Right lobe of liver (tissue), 6 donors: ENCODE measurements around the gene PFDN2. TPM values are rescaled to one million over a fixed set of nuclear protein-coding genes. Genes with fewer than 3 reads are reported as not detected.

Experiments used
- ATAC-seq, 4 donors: fragments of 200-7000 bp; cut with Tn5 transposase; one replicate each; pipeline ENCODE4 v1.9.1; 2020; ENCODE audit warnings: mild to moderate bottlenecking in 4 of 4, moderate library complexity in 4 of 4
- DNase-seq, 3 donors: peaks; one replicate each; pipeline ENCODE4 v3.0.0-alpha.2; 2020
- H3K27ac ChIP-seq, 3 donors: fragments of 200-600 bp; one replicate each; pipeline ENCODE4 v1.8.0; 2022
- H3K27me3 ChIP-seq, 2 donors: fragments of 200-600 bp; one replicate each; pipeline ENCODE4 v1.8.0; 2022
- H3K36me3 ChIP-seq, 4 donors: fragments of 200-600 bp; sonication (generic) in 1 of 4; one replicate each; pipeline versions ENCODE4 v1.5.1 to v1.8.0; 2017 to 2022; ENCODE audit warnings: control low read depth in 1 of 4
- H3K4me1 ChIP-seq, 4 donors: fragments of 200-600 bp; sonication (generic) in 1 of 4; one replicate each; pipeline versions ENCODE4 v1.5.1 to v1.8.0; 2017 to 2022; ENCODE audit warnings: control low read depth in 1 of 4
- H3K4me3 ChIP-seq, 3 donors: fragments of 200-600 bp; one replicate each; pipeline ENCODE4 v1.8.0; 2022
- H3K9me3 ChIP-seq, 4 donors: fragments of 200-600 bp; sonication (generic) in 1 of 4; one replicate each; pipeline versions ENCODE4 v1.5.1 to v1.8.0; 2017 to 2022; ENCODE audit warnings: control low read depth in 1 of 4
- CTCF ChIP-seq, 4 donors: fragments of 200-600 bp in 3 of 4; fragments of 450-650 bp in 1 of 4; IDR thresholded peaks; one replicate each; pipeline versions ENCODE4 v1.5.1 to v1.8.0; 2016 to 2022; ENCODE audit warnings: antibody characterized with exemption in 4 of 4, mild to moderate bottlenecking in 2 of 4
- POLR2A ChIP-seq: fragments of 450-650 bp; IDR thresholded peaks from one replicate; pipeline ENCODE4 v1.6.1; 2017; ENCODE audit warnings: antibody characterized with exemption, mild to moderate bottlenecking
- WGBS: methylation state at CpG from one replicate; pipeline ENCODE4 v1.1.6; 2018; ENCODE audit warnings: low coverage, low lambda C conversion rate; ENCODE audit not compliant: insufficient coverage; ENCODE audit errors: missing lambda C conversion rate; 5-methylcytosine and 5-hydroxymethylcytosine counted together
- intact Hi-C, 2 donors: fragments of 100-400 bp; cut with DNase I; formaldehyde crosslinking; loops; one replicate each; pipeline versions ENCODE4 v1.11.2 to v1.14.1; 2022
- total RNA-seq, 6 experiments: library from RNA; depleted of rRNA in 2 of 6; stranded (reverse); fragments of >200 nt in 2 of 6; fragmentation: NEBNext Ultra II Directional in 3 of 6; extraction: Animal tissue kit (Norgen Biotek cat#: 25700) in 3 of 6; gene quantifications; one replicate each; pipeline versions ENCODE4 v1.1.0 to v1.2.4, GENCODE V29; 2016 to 2023
- donor health status: DM: no; HTN: yes; CAD: no.
- donor health status: DM: no; HTN: no; CAD: no.
- donor health status: DM: no; HTN: no; CAD: no.
- donor health status: DM: no; HTN: yes; CAD: no.
- donor health status: DM: no; HTN: yes; CAD: no.

Gene PFDN2
- total RNA-seq, 6 experiments from 2014 or later: 16.6 to 37.5 (median 25.8) TPM

GRCh38 chr1:161083748-161084596, 33.9 kb downstream of the PFDN2 start:
- ATAC-seq: no peak
- Histone ChIP-seq H3K9me3 (no peaks in the 10 kb centered on the region), H3K36me3 (no peaks in the 10 kb centered on the region), H3K4me1 (no peaks in the 10 kb centered on the region), H3K27me3 (no peaks in the 10 kb centered on the region), H3K4me3 (no peak overlapping the region), H3K27ac (no peak overlapping the region)
- intact Hi-C loops: no loop called here
- TF ChIP-seq POLR2A: no peak
- no peak for TF ChIP-seq CTCF (IDR thresholded peaks at IDR 0.05)
- DNase-seq: no peak
- 64% methylated on average over 2 of the region's 10 CpGs for WGBS

DNA sequence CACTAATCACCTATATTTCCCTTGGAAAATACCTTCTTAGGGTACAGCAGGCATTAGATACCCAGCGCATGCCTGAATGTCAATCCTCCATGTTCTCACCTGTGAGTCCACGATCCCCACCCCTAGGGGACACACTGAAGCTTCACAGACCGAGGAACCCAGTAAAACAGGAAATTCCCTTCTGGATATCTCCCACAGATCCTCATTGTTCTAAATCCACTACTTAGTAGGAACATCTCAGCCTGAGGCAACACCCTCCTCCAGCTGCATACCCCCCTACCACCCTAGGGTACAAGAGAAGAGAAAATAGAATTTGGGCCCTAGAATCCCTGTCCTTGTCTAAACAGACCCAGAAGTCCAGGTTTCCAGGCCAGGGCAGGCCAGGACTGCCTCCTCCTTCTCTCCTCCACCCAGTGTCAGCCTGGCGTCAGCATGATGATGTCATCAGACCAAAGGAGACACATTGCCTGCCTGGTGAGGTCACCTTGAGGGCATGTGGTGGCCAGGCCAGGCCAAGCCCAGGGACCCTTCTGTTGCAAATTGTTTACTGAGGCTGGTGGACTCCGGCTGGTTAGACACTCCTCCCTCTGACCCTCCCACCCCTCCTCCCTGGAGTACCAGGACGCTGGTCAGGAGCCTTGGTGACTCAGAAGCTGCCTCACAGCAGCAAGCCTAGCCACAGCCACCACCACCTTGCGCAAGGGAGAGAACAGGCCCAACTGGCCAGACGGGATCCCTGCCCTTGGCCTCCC, 34.7 kb downstream of the PFDN2 start:
- Histone ChIP-seq H3K36me3 (no peaks in the 10 kb centered on the region), H3K4me1 (no peaks in the 10 kb centered on the region), H3K9me3 (no peaks in the 10 kb centered on the region), H3K4me3 (no peak overlapping the region), H3K27ac (no peak overlapping the region), H3K27me3 (no peaks in the 10 kb centered on the region)
- 47% methylated on average over 5 of the region's 8 CpGs for WGBS
- intact Hi-C loops: no loop called here
- TF ChIP-seq CTCF (IDR thresholded peaks at IDR 0.05): no peak
- no peak for TF ChIP-seq POLR2A
- peak; percentile 40 to 90 (median 60) for ATAC-seq
- peak in 1 of 3 donors; percentile 70 for DNase-seq

DNA sequence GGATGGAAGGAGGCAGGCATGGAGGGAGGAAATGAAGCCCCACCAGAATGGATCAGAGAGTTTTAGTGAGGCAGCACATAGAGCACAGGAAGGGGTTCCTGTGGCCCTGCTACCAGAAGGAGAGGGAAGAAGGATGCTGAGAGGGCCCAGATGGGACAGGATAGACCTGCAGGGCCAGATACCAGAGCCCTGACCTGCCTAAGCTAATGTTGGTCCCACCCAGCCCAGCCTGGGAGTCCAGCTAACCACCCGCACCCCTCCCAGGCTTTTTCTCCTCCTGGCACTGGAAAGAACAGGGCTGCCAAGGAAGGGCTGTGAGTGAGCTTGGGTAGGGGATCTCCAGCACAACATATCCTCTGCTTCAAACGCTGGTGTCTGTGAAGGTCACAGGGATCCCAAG, 35.4 kb downstream of the PFDN2 start:
- no peak for ATAC-seq
- Histone ChIP-seq H3K9me3 (no peaks in the 10 kb centered on the region), H3K36me3 (no peaks in the 10 kb centered on the region), H3K27ac (no peak overlapping the region), H3K27me3 (no peaks in the 10 kb centered on the region), H3K4me3 (no peak overlapping the region), H3K4me1 (no peaks in the 10 kb centered on the region)
- intact Hi-C loops: no loop called here
- no peak for TF ChIP-seq POLR2A
- no peak for TF ChIP-seq CTCF (IDR thresholded peaks at IDR 0.05)
- DNase-seq: no peak
- WGBS: no CpG with 5 or more reads among the region's 2 CpGs

DNA sequence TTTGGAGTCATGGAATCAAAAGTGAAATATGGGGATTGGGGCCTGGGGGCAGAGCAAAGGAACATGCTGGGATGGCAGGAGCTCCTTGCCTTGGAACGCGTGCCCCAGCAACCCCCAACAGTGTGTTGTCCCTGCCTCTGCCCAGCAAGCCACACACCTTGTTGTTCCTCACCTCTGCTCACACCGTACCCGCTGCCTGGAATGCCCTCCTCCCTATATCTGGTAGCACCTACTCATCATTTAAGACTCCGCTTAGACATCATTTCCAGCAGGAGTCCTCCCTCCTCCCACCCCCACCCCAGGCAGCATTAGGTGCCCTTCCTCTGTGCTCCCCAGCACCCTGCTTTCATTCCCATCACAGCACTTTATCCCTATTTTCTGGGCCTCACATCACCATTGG, 36.3 kb downstream of the PFDN2 start:
- Histone ChIP-seq H3K27me3 (no peaks in the 10 kb centered on the region), H3K27ac (no peak overlapping the region), H3K4me3 (no peak overlapping the region), H3K36me3 (no peaks in the 10 kb centered on the region), H3K9me3 (no peaks in the 10 kb centered on the region), H3K4me1 (no peaks in the 10 kb centered on the region)
- intact Hi-C loops: no loop called here
- no peak for TF ChIP-seq POLR2A
- TF ChIP-seq CTCF (IDR thresholded peaks at IDR 0.05): no peak
- no peak for ATAC-seq
- no peak for DNase-seq
- WGBS: 64% methylated on average over 3 of the region's 5 CpGs
